HepG2 (cell line): ENCODE results near the gene NDUFS2. TPM values are rescaled to one million over a fixed set of nuclear protein-coding genes. Genes with fewer than 3 reads are reported as not detected.

ENCODE experiments used
- AHR ChIP-seq: IDR thresholded peaks from 2 replicates; pipeline ENCODE4 v1.6.1; 2018; ENCODE audit warnings: missing genetic modification reagents, missing compliant biosample characterization
- ELF4 ChIP-seq: sonication (generic); formaldehyde crosslinking; IDR thresholded peaks from 2 replicates; pipeline ENCODE4 v1.5.0; 2020; ENCODE audit warnings: missing genetic modification reagents, mild to moderate bottlenecking, moderate library complexity, borderline replicate concordance
- FLYWCH1 ChIP-seq: sonication (generic); formaldehyde crosslinking; IDR thresholded peaks from 2 replicates; pipeline ENCODE4 v1.8.1; 2023; ENCODE audit warnings: mild to moderate bottlenecking, missing genetic modification reagents
- FOXP1 ChIP-seq, 2 experiments: fragments of 450-650 bp in 1 of 2; IDR thresholded peaks; 2 replicates each; pipeline ENCODE4 v1.6.1; 2017 to 2018; ENCODE audit warnings: antibody characterized with exemption in 1 of 2
- MED1 ChIP-seq: sonication (generic); formaldehyde crosslinking; IDR thresholded peaks from 2 replicates; pipeline ENCODE4 v1.4.0; 2020; ENCODE audit warnings: missing genetic modification reagents
- NAIF1 ChIP-seq: sonication (generic); formaldehyde crosslinking; IDR thresholded peaks from 2 replicates; pipeline ENCODE4 v1.5.0; 2020; ENCODE audit warnings: mild to moderate bottlenecking, missing genetic modification reagents, borderline replicate concordance
- NONO ChIP-seq, 2 experiments: fragments of 450-650 bp in 1 of 2; sonication (generic) in 1 of 2; formaldehyde crosslinking in 1 of 2; IDR thresholded peaks in 1 of 2; conservative IDR thresholded peaks in 1 of 2; 2 replicates each; pipeline versions ENCODE4 v1.6.1 to v1.8.0; 2017 to 2022; ENCODE audit warnings: mild to moderate bottlenecking in 1 of 2, missing genetic modification reagents in 1 of 2, moderate library complexity in 1 of 2
- PBX2 ChIP-seq: IDR thresholded peaks from 2 replicates; pipeline ENCODE4 v1.6.1; 2016; ENCODE audit warnings: control low read depth
- PCBP2 ChIP-seq: fragments of 200-400 bp; formaldehyde crosslinking; optimal IDR thresholded peaks from 2 replicates; pipeline ENCODE3; 2018; ENCODE audit warnings: low read length, low read depth; ENCODE audit not compliant: poor library complexity, severe bottlenecking
- SOX13 ChIP-seq, 3 experiments: fragments of 450-650 bp in 1 of 3; sonication (generic) in 1 of 3; formaldehyde crosslinking in 1 of 3; IDR thresholded peaks in 2 of 3; conservative IDR thresholded peaks in 1 of 3; 2 replicates each; pipeline versions ENCODE4 v1.5.0 to v1.6.1; 2016 to 2020; ENCODE audit warnings: antibody characterized with exemption in 1 of 3, mild to moderate bottlenecking in 1 of 3, missing compliant biosample characterization in 1 of 3, missing genetic modification reagents in 1 of 3, moderate library complexity in 1 of 3
- TOPORS ChIP-seq: sonication (generic); formaldehyde crosslinking; IDR thresholded peaks from 2 replicates; pipeline ENCODE4 v1.8.0; 2023; ENCODE audit warnings: mild to moderate bottlenecking, missing genetic modification reagents
- ZNF12 ChIP-seq: sonication (generic); formaldehyde crosslinking; IDR thresholded peaks from 2 replicates; pipeline ENCODE4 v1.5.0; 2020; ENCODE audit warnings: missing genetic modification reagents
- ZNF121 ChIP-seq: sonication (generic); formaldehyde crosslinking; IDR thresholded peaks from 2 replicates; pipeline ENCODE4 v1.5.0; 2020; ENCODE audit warnings: mild to moderate bottlenecking, missing genetic modification reagents
- ZNF703 ChIP-seq: sonication (generic); formaldehyde crosslinking; IDR thresholded peaks from 2 replicates; pipeline ENCODE4 v1.5.1; 2020; ENCODE audit warnings: missing genetic modification reagents, mild to moderate bottlenecking, moderate library complexity, borderline replicate concordance
- ZNF709 ChIP-seq: sonication (generic); formaldehyde crosslinking; IDR thresholded peaks from 2 replicates; pipeline ENCODE4 v1.5.0; 2020; ENCODE audit warnings: mild to moderate bottlenecking, missing genetic modification reagents
- ZNF878 ChIP-seq: sonication (generic); formaldehyde crosslinking; IDR thresholded peaks from 2 replicates; pipeline ENCODE4 v1.8.1; 2023; ENCODE audit warnings: mild to moderate bottlenecking, missing genetic modification reagents, moderate library complexity
- polyA plus RNA-seq, 8 experiments: library from polyadenylated mRNA; depleted of rRNA in 3 of 8; stranded (reverse) in 7 of 8; unstranded in 1 of 8; fragments of >200 nt; fragmentation: Illumina TruSeq in 4 of 8; extraction: Trizol in 4 of 8; gene quantifications; 2 replicates each; pipeline versions ENCODE4 v1.2.1 to v1.2.3, GENCODE V29; 2011 to 2016; ENCODE audit warnings: low read depth in 4 of 8, missing spikeins in 1 of 8, mixed read lengths in 1 of 8; ENCODE audit not compliant: insufficient read depth in 1 of 8
- total RNA-seq, 5 experiments: library from RNA; depleted of rRNA; stranded (reverse); fragments of >200 nt; fragmentation: Illumina TruSeq; extraction: Trizol; gene quantifications; 2 replicates each; pipeline ENCODE4 v1.2.3, GENCODE V29; 2016; ENCODE audit warnings: low read depth in 1 of 5
- TF ChIP-seq, protein P1 (sequence below): sonication (generic); formaldehyde crosslinking; IDR thresholded peaks from 2 replicates; pipeline ENCODE4 v1.4.0; 2020; ENCODE audit warnings: mild to moderate bottlenecking, missing genetic modification reagents
- TF ChIP-seq, protein P2 (sequence below): sonication (generic); formaldehyde crosslinking; IDR thresholded peaks from 2 replicates; pipeline ENCODE4 v1.4.0; 2020; ENCODE audit warnings: missing genetic modification reagents, borderline replicate concordance
- TF ChIP-seq, protein P3 (sequence below), 2 experiments: fragments of 450-650 bp in 1 of 2; sonication (generic) in 1 of 2; formaldehyde crosslinking; IDR thresholded peaks; 2 replicates each; pipeline versions ENCODE4 v1.5.0 to v1.8.0; 2020 to 2022; ENCODE audit warnings: mild to moderate bottlenecking in 1 of 2, missing genetic modification reagents in 1 of 2
- TF ChIP-seq, protein P4 (sequence below): sonication (generic); formaldehyde crosslinking; IDR thresholded peaks from 2 replicates; pipeline ENCODE4 v1.4.0; 2020; ENCODE audit warnings: missing genetic modification reagents; ENCODE audit errors: not compliant biosample characterization

The NDUFS2 gene
- total and polyA plus RNA-seq, 2 of the 13 experiments (the other 11 are each of a cell fraction or from before 2014, with no cell fraction given): 89.9 to 118 TPM

GRCh38 chr1:161165742-161166668 lies 36.2 kb upstream of the NDUFS2 start, which contains the start of gene PPOX (continued):
- peak; percentile 46 for TF ChIP-seq MED1 (CRISPR knock-in tag)
- TF ChIP-seq ZNF878 (CRISPR knock-in tag): no peak
- no peak for TF ChIP-seq ZNF12 (CRISPR knock-in tag)
- no peak for TF ChIP-seq NONO (IDR thresholded peaks at IDR 0.05)
- TF ChIP-seq NONO (CRISPR knock-in tag; conservative IDR thresholded peaks at IDR 0.05): peak; percentile 74
- no peak for TF ChIP-seq ELF4
- TF ChIP-seq FOXP1 (IDR thresholded peaks at IDR 0.05): no peak
- no peak for TF ChIP-seq FOXP1 (CRISPR knock-in tag; IDR thresholded peaks at IDR 0.05)
- TF ChIP-seq ZNF703: no peak
- TF ChIP-seq, protein P1, sequence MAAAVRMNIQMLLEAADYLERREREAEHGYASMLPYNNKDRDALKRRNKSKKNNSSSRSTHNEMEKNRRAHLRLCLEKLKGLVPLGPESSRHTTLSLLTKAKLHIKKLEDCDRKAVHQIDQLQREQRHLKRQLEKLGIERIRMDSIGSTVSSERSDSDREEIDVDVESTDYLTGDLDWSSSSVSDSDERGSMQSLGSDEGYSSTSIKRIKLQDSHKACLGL (CRISPR knock-in tag): peak; percentile 76
- no peak for TF ChIP-seq ZNF121 (CRISPR knock-in tag)
- peak; percentile 74; the same call in 1 of the 2 replicates for TF ChIP-seq ZNF709
- TF ChIP-seq NAIF1 (CRISPR knock-in tag): no peak
- TF ChIP-seq, protein P2, sequence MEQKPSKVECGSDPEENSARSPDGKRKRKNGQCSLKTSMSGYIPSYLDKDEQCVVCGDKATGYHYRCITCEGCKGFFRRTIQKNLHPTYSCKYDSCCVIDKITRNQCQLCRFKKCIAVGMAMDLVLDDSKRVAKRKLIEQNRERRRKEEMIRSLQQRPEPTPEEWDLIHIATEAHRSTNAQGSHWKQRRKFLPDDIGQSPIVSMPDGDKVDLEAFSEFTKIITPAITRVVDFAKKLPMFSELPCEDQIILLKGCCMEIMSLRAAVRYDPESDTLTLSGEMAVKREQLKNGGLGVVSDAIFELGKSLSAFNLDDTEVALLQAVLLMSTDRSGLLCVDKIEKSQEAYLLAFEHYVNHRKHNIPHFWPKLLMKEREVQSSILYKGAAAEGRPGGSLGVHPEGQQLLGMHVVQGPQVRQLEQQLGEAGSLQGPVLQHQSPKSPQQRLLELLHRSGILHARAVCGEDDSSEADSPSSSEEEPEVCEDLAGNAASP (CRISPR knock-in tag): no peak
- TF ChIP-seq FLYWCH1 (CRISPR knock-in tag): no peak
- TF ChIP-seq SOX13 (IDR thresholded peaks at IDR 0.05): no peak
- no peak; a peak in 1 of 4 replicates for TF ChIP-seq SOX13 (CRISPR knock-in tag; conservative IDR thresholded peaks at IDR 0.05 in 1 of 2, IDR thresholded peaks at IDR 0.05 in 1 of 2)
- no peak for TF ChIP-seq AHR (CRISPR knock-in tag)
- no peak for TF ChIP-seq PBX2 (CRISPR knock-in tag)
- TF ChIP-seq PCBP2: no peak
- TF ChIP-seq, protein P3, sequence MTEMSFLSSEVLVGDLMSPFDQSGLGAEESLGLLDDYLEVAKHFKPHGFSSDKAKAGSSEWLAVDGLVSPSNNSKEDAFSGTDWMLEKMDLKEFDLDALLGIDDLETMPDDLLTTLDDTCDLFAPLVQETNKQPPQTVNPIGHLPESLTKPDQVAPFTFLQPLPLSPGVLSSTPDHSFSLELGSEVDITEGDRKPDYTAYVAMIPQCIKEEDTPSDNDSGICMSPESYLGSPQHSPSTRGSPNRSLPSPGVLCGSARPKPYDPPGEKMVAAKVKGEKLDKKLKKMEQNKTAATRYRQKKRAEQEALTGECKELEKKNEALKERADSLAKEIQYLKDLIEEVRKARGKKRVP (CRISPR knock-in tag; IDR thresholded peaks at IDR 0.05): no peak
- no peak for TF ChIP-seq TOPORS
- TF ChIP-seq, protein P4, sequence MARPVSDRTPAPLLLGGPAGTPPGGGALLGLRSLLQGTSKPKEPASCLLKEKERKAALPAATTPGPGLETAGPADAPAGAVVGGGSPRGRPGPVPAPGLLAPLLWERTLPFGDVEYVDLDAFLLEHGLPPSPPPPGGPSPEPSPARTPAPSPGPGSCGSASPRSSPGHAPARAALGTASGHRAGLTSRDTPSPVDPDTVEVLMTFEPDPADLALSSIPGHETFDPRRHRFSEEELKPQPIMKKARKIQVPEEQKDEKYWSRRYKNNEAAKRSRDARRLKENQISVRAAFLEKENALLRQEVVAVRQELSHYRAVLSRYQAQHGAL: no peak
